Spleen (tissue), 11 donors: ENCODE data around the gene THBS1. TPM values are rescaled to one million over a fixed set of nuclear protein-coding genes. Genes with fewer than 3 reads are reported as not detected.

Experiments used
- DNase-seq: peaks from one replicate; pipeline ENCODE4 v3.0.0-alpha.2; 2020
- H3K27ac ChIP-seq, 8 donors: fragments of 200-600 bp; sonication (generic) in 7 of 8; 1 replicate in 4 of 8; 2 replicates in 4 of 8; pipeline versions ENCODE4 v1.5.0 to v1.8.0; 2016 to 2021; ENCODE audit warnings: inconsistent platforms in 4 of 8, mild to moderate bottlenecking in 4 of 8, moderate library complexity in 1 of 8
- H3K27me3 ChIP-seq, 7 donors: fragments of 200-600 bp; sonication (generic) in 6 of 7; replicated peaks in 1 of 7; 1 replicate in 4 of 7; 2 replicates in 3 of 7; pipeline versions ENCODE4 v1.5.0 to v1.8.0; 2016 to 2021; ENCODE audit warnings: inconsistent platforms in 3 of 7, mild to moderate bottlenecking in 1 of 7
- H3K36me3 ChIP-seq, 6 donors: fragments of 200-600 bp; sonication (generic) in 5 of 6; 1 replicate in 4 of 6; 2 replicates in 2 of 6; pipeline versions ENCODE4 v1.5.0 to v1.8.0; 2016 to 2021; ENCODE audit warnings: inconsistent platforms in 2 of 6
- H3K4me1 ChIP-seq, 6 donors: fragments of 200-600 bp; sonication (generic) in 5 of 6; 1 replicate in 3 of 6; 2 replicates in 3 of 6; pipeline versions ENCODE4 v1.5.0 to v1.8.0; 2016 to 2021; ENCODE audit warnings: inconsistent platforms in 3 of 6
- H3K4me3 ChIP-seq, 8 donors: fragments of 200-600 bp; sonication (generic) in 7 of 8; 1 replicate in 4 of 8; 2 replicates in 4 of 8; pipeline versions ENCODE4 v1.5.0 to v1.8.0; 2016 to 2021; ENCODE audit warnings: inconsistent platforms in 4 of 8, mild to moderate bottlenecking in 4 of 8, moderate library complexity in 2 of 8
- H3K9me3 ChIP-seq, 8 donors: fragments of 200-600 bp; sonication (generic) in 7 of 8; 1 replicate in 4 of 8; 2 replicates in 4 of 8; pipeline versions ENCODE4 v1.5.0 to v1.8.0; 2016 to 2021; ENCODE audit warnings: inconsistent platforms in 4 of 8
- POLR2A ChIP-seq, 3 donors: fragments of 450-650 bp; IDR thresholded peaks; one replicate each; pipeline ENCODE4 v1.5.1; 2017; ENCODE audit warnings: antibody characterized with exemption in 3 of 3, mild to moderate bottlenecking in 1 of 3
- POLR2AphosphoS5 ChIP-seq, 3 donors: sonication (generic); formaldehyde crosslinking; IDR thresholded peaks; one replicate each; pipeline ENCODE4 v1.5.1; 2017; ENCODE audit warnings: antibody characterized with exemption in 3 of 3
- WGBS, 5 donors: extraction: QIAGEN DNeasy Blood & Tissue Kit in 3 of 5; methylation state at CpG; one replicate each; pipeline versions ENCODE4 v1.1.5 to v1.1.7; 2013 to 2018; 5-methylcytosine and 5-hydroxymethylcytosine counted together
- intact Hi-C: fragments of 100-400 bp; cut with DNase I; formaldehyde crosslinking; loops from one replicate; pipeline ENCODE4 v1.15.0; 2023; ENCODE audit warnings: low total_unique reads
- polyA plus RNA-seq, 3 donors: library from polyadenylated mRNA; stranded (reverse); fragments of 200-250 nt; gene quantifications; one replicate each; pipeline ENCODE4 v1.2.1, GENCODE V29; 2013
- total RNA-seq, 7 donors: library from RNA; depleted of rRNA in 3 of 7; stranded (reverse); fragments of >200 nt in 3 of 7; fragmentation: NEBNext Ultra II Directional in 4 of 7; extraction: Animal tissue kit (Norgen Biotek cat#: 25700) in 4 of 7; gene quantifications; one replicate each; pipeline versions ENCODE4 v1.1.0 to v1.2.1, GENCODE V29; 2016 to 2021
- TF ChIP-seq, protein P1 (sequence below), 11 experiments: fragments of 200-600 bp in 7 of 11; fragments of 450-650 bp in 4 of 11; sonication (generic) in 4 of 11; IDR thresholded peaks in 8 of 11; conservative IDR thresholded peaks in 3 of 11; 1 replicate in 7 of 11; 2 replicates in 4 of 11; pipeline versions ENCODE4 v1.4.0 to v1.8.0; 2016 to 2021; ENCODE audit warnings: antibody characterized with exemption in 11 of 11, inconsistent platforms in 4 of 11, mild to moderate bottlenecking in 1 of 11
- donor health status: healthy with polysubstance abuse.
- donor health status: DM: no; HTN: no; CAD: no; lungs with moderate emphysema.
- donor health status: DM: no; HTN: no; CAD: no.
- donor health status: Bipolar disorder and iron deficiency.
- donor health status: healthy.
- donor health status: DM: no; HTN: no; CAD: no.
- donor health status: DM: yes; HTN: yes; CAD: no.

Gene THBS1
- total and polyA plus RNA-seq, 10 donors, result 8.4 to 1,022 (median 271) TPM

DNA sequence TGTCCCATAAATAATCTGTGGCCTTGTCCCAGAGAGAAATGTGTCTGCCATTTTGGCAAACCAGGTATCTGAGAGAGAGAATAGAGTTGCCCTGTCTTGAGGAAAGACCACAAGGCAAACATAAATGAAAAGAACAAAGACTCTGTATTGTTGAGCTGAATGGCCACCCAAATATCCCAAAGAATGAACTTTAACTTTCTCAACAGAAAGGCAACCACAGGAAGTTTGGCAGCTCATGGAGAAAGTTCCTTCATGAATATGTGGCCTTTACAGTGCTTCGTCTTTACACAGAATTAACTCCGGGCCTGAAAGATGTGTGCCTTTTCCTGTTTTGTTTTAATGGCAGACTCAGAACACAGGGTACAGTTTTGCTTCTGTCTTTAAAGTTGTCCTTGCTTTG is 41.4 kb upstream of the THBS1 start:
- 63 to 92% (median 76%) methylated on average over 2 of the region's 2 CpGs for WGBS, 5 donors
- no peaks in the 10 kb centered on the region for H3K36me3 ChIP-seq
- H3K27me3 ChIP-seq, result no peaks in the 10 kb centered on the region
- no peak for DNase-seq
- no peak overlapping the region for H3K4me3 ChIP-seq
- intact Hi-C loops, result no loop called here
- H3K27ac ChIP-seq, result no peak overlapping the region
- no peaks in the 10 kb centered on the region for H3K4me1 ChIP-seq
- no peak for TF ChIP-seq POLR2AphosphoS5 (IDR thresholded peaks at IDR 0.05)
- no peak for TF ChIP-seq POLR2A (IDR thresholded peaks at IDR 0.05)
- TF ChIP-seq, protein P1, sequence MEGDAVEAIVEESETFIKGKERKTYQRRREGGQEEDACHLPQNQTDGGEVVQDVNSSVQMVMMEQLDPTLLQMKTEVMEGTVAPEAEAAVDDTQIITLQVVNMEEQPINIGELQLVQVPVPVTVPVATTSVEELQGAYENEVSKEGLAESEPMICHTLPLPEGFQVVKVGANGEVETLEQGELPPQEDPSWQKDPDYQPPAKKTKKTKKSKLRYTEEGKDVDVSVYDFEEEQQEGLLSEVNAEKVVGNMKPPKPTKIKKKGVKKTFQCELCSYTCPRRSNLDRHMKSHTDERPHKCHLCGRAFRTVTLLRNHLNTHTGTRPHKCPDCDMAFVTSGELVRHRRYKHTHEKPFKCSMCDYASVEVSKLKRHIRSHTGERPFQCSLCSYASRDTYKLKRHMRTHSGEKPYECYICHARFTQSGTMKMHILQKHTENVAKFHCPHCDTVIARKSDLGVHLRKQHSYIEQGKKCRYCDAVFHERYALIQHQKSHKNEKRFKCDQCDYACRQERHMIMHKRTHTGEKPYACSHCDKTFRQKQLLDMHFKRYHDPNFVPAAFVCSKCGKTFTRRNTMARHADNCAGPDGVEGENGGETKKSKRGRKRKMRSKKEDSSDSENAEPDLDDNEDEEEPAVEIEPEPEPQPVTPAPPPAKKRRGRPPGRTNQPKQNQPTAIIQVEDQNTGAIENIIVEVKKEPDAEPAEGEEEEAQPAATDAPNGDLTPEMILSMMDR (IDR thresholded peaks at IDR 0.05 in 8 of 11, conservative IDR thresholded peaks at IDR 0.05 in 3 of 11), result no peak
- H3K9me3 ChIP-seq, result peaks cover 0 to 5% (median under 1%) of the 10 kb centered on the region in 8 donors

DNA sequence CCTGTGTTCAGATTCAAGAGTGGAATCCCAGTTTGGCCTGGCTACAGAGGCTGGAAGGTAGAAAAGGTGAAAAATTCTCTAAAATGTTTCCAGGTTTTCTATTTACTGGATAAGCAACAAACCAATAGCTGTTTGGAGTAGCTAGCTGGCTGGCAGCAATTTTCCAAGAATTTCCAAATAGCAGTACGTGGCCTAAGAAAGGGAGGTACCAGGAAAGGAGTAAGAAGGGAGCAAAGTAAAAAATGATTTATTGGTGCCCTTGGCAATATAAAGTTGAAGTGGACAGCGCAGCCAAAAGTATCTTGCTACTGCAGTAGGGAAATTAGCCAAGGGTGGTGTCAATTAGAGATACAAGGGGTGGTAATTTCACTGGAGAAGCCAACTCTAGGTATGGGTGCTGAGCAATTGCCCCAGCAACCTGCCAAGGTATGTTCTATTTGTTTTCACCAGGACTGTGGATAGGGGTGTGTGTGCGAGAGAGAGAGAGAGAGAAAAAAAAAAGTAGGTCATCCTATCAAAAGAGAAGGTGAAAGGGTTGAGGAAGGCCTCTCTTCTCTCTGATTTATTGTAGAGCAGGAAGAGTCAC is 40.8 kb upstream of the THBS1 start:
- intact Hi-C loops, result no loop called here
- H3K36me3 ChIP-seq, result no peaks in the 10 kb centered on the region
- no peaks in the 10 kb centered on the region for H3K4me1 ChIP-seq
- no peak for DNase-seq
- TF ChIP-seq POLR2AphosphoS5 (IDR thresholded peaks at IDR 0.05), result no peak
- TF ChIP-seq, protein P1 (IDR thresholded peaks at IDR 0.05 in 8 of 11, conservative IDR thresholded peaks at IDR 0.05 in 3 of 11), result no peak
- no peak for TF ChIP-seq POLR2A (IDR thresholded peaks at IDR 0.05)
- H3K9me3 ChIP-seq, result peaks cover 0 to 11% (median 5%) of the 10 kb centered on the region in 8 donors
- WGBS, 5 donors, result 66 to 84% (median 76%) methylated on average over 3 of the region's 3 CpGs
- H3K4me3 ChIP-seq, result no peak overlapping the region
- H3K27ac ChIP-seq, result no peak overlapping the region
- no peaks in the 10 kb centered on the region for H3K27me3 ChIP-seq

DNA sequence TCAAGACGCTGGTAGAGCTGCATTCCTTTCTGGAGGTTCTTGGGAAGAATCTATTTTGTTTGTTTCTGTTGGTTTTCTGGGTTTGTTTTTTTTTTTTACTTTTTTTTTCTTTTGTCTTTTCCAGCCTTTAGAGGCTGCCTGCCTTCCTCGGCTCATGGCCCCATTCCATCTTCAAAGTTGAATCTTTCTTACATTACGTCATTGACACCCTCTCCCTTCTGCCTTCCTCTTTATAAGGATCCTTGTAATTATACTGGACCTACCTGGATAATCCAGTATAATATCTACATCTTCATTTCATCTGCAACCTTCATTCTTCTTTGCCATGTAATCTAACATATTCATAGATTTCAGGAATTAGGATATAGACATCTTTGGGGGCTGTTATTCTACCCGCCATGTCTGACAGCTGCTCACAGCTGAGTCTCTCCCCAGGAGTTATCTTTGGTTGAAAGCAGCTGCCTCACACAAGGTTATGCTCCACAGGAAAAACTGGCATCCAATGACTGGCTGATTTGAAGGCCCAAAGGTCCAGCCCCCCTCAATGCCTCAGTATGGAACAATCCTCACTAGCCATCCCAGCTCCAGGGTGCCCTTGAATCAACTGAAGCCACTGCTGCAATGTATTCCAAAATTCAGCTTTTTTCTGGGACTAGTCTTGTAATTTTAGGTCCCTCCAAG is 38.4 kb upstream of the THBS1 start:
- no peaks in the 10 kb centered on the region for H3K4me1 ChIP-seq
- 86 to 97% (median 93%) methylated on average over 4 of the region's 4 CpGs for WGBS, 5 donors

DNA sequence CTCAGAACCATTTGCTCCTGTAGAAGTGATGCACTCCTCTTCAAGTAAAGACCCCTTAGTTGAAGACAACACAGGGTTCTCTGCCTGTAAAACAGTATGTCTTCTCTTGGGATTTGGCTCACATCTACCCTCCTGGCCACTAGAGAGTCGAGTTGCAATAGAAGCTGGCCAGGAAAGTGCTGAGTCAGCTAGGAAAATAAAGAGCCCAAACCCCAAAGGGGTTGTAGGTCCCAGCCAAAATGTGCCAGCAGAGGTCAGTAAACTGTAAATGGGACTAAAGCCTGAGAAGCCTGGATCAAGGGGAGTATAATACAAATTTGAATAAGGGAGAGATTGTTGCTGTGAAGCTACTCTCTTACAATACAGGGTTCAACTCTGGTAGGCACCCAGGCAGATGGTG is 37.2 kb upstream of the THBS1 start:
- Histone ChIP-seq H3K27ac (no peak overlapping the region), H3K27me3 (no peaks in the 10 kb centered on the region), H3K4me1 (no peaks in the 10 kb centered on the region), H3K4me3 (no peak overlapping the region), H3K9me3 (peaks cover 0 to 22% (median 13%) of the 10 kb centered on the region in 8 donors), H3K36me3 (no peaks in the 10 kb centered on the region)
- WGBS, 5 donors, result 22 to 37% (median 24%) methylated on average over 1 of the region's 1 CpG
- no peak for TF ChIP-seq POLR2A (IDR thresholded peaks at IDR 0.05)
- TF ChIP-seq, protein P1 (IDR thresholded peaks at IDR 0.05 in 8 of 11, conservative IDR thresholded peaks at IDR 0.05 in 3 of 11), result no peak
- DNase-seq, result no peak
- intact Hi-C loops, result no loop called here

More for the DNA sequence above, 38.4 kb upstream of the THBS1 start:
- Histone ChIP-seq H3K27me3 (no peaks in the 10 kb centered on the region), H3K36me3 (no peaks in the 10 kb centered on the region), H3K27ac (no peak overlapping the region), H3K4me3 (no peak overlapping the region), H3K9me3 (peaks cover 0 to 22% (median 13%) of the 10 kb centered on the region in 8 donors)
- intact Hi-C loops, result no loop called here
- no peak for DNase-seq
- TF ChIP-seq, protein P1 (IDR thresholded peaks at IDR 0.05 in 8 of 11, conservative IDR thresholded peaks at IDR 0.05 in 3 of 11), result no peak
- TF ChIP-seq POLR2AphosphoS5 (IDR thresholded peaks at IDR 0.05) (no peak), POLR2A (IDR thresholded peaks at IDR 0.05) (no peak)
